Activated T-cell treated with anti-CD3 and anti-CD28 coated beads for 48 hours (primary cell): Measurements from ENCODE around the gene MOB1A.

Source experiments
- DNase-seq: peaks from one replicate; pipeline ENCODE4 v3.0.0-alpha.2; 2020; ENCODE audit warnings: low read depth

MOB1A gene

DNA sequence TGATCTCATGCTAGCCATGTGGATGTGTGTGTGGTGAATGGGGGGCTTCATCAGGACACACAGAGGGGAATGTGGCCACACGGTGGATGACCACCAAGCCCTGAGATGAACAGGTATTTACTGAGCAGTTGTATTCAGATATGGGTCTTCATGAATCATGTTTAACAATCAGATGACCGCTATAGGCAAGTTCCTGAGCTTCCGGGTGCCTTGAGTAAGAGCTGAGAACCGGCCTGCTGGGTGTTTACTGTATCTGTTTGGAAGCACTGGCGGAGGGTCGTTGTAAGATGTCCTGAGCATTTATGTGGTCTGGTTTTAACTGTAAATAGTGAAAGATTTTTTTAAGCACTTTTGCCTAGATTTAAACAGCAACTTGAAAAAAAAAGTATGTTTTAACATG lies 74.9 kb downstream of the MOB1A start:
- no peak for DNase-seq
